ENCODE data around the gene MECP2. TPM values are rescaled to one million over a fixed set of nuclear protein-coding genes. Genes with fewer than 3 reads are reported as not detected.

MECP2 gene
- total and polyA plus RNA-seq, 2 of the 13 experiments (the other 11 are each of a cell fraction or from before 2014, with no cell fraction given), result 7.9 to 18.1 TPM

GRCh38 chrX:154019633-154020528, 77.6 kb downstream of the MECP2 start, which contains the start of gene IRAK1 (continued):
- TF ChIP-seq ZNF318 (CRISPR knock-in tag; IDR thresholded peaks at IDR 0.05) (no peak), NFE2 (CRISPR knock-in tag; IDR thresholded peaks at IDR 0.05) (no peak), ZNF329 (CRISPR knock-in tag; IDR thresholded peaks at IDR 0.05; ENCODE audit: low read depth) (no peak), FOXM1 (CRISPR knock-in tag; IDR thresholded peaks at IDR 0.05) (no peak), ZNF605 (CRISPR knock-in tag; IDR thresholded peaks at IDR 0.05) (no peak), NR3C1 (CRISPR knock-in tag; IDR thresholded peaks at IDR 0.05) (no peak), ZNF597 (CRISPR knock-in tag; IDR thresholded peaks at IDR 0.05) (no peak), GMEB1 (CRISPR knock-in tag; IDR thresholded peaks at IDR 0.05; ENCODE audit: borderline replicate concordance) (no peak), ZNF609 (CRISPR knock-in tag; IDR thresholded peaks at IDR 0.05; ENCODE audit: borderline replicate concordance) (no peak), ZNF33B (CRISPR knock-in tag; IDR thresholded peaks at IDR 0.05) (no peak), PHF8 (CRISPR knock-in tag; IDR thresholded peaks at IDR 0.05) (peak; percentile 21; the same call in 1 of the 2 replicates), ZNF878 (CRISPR knock-in tag; IDR thresholded peaks at IDR 0.05) (no peak)
